B cell (primary cell): Measurements from ENCODE around the gene LRRD1.

ENCODE experiments used
- CTCF ChIP-seq: fragments of 200-600 bp; IDR thresholded peaks from one replicate; pipeline ENCODE4 v1.8.0; 2022; ENCODE audit warnings: antibody characterized with exemption, mild to moderate bottlenecking
- EZH2 ChIP-seq: IDR thresholded peaks from 2 replicates; pipeline ENCODE4 v1.6.1; 2012; ENCODE audit warnings: borderline replicate concordance, low read depth, mild to moderate bottlenecking, moderate library complexity, low read length; ENCODE audit not compliant: insufficient read depth, poor library complexity, severe bottlenecking

GRCh38 chr7:92221766-92222165 is 42.8 kb upstream of the LRRD1 start:
- TF ChIP-seq CTCF = no peak
- no peak for TF ChIP-seq EZH2
